WTC11 (cell line): Measurements from ENCODE around the gene NR3C1. TPM values are rescaled to one million over a fixed set of nuclear protein-coding genes. Genes with fewer than 3 reads are reported as not detected.

Experiments used
- ATAC-seq: fragments of 200-7000 bp; cut with Tn5 transposase; 2 replicates; pipeline ENCODE4 v1.10.0; 2021; ENCODE audit warnings: mild to moderate bottlenecking, moderate library complexity
- CTCF ChIA-PET: fragments of 300-600 bp; sonication (Branson Sonifier 250); formaldehyde crosslinking; loops from one replicate; lab custom pipeline; 2021; ENCODE audit warnings: antibody characterized with exemption; lab: Charles Lee
- POLR2A ChIA-PET: fragments of 350-600 bp; sonication (Branson Sonifier 250); formaldehyde crosslinking; loops from one replicate; lab custom pipeline; 2021; ENCODE audit warnings: antibody characterized with exemption; lab: Charles Lee
- DNase-seq: peaks from one replicate; pipeline ENCODE4 v3.0.0; 2021; ENCODE audit warnings: low spot score
- H3K27ac Mint-ChIP-seq: 2 replicates; pipeline ENCODE4 v1.8.0; 2021; ENCODE audit warnings: mixed read lengths
- H3K27me3 Mint-ChIP-seq: 2 replicates; pipeline ENCODE4 v1.8.0; 2021; ENCODE audit warnings: low read depth, mild to moderate bottlenecking, moderate library complexity, mixed read lengths
- H3K36me3 Mint-ChIP-seq: 2 replicates; pipeline ENCODE4 v1.8.0; 2021; ENCODE audit warnings: mixed read lengths
- H3K4me1 Mint-ChIP-seq: 2 replicates; pipeline ENCODE4 v1.8.0; 2022; ENCODE audit warnings: mixed read lengths
- H3K4me3 Mint-ChIP-seq: 2 replicates; pipeline ENCODE4 v1.8.0; 2021; ENCODE audit warnings: mild to moderate bottlenecking, moderate library complexity, mixed read lengths
- H3K9me3 Mint-ChIP-seq: 2 replicates; pipeline ENCODE4 v1.8.0; 2021; ENCODE audit warnings: mixed read lengths
- CREB1 ChIP-seq: sonication (generic); formaldehyde crosslinking; IDR thresholded peaks from 2 replicates; pipeline ENCODE4 v1.8.0; 2023; ENCODE audit warnings: mild to moderate bottlenecking, missing genetic modification reagents
- E2F5 ChIP-seq: sonication (generic); formaldehyde crosslinking; IDR thresholded peaks from 2 replicates; pipeline ENCODE4 v1.8.1; 2022; ENCODE audit warnings: mild to moderate bottlenecking, moderate library complexity, missing genetic modification reagents
- ELF4 ChIP-seq: sonication (generic); formaldehyde crosslinking; IDR thresholded peaks from 2 replicates; pipeline ENCODE4 v1.8.1; 2022; ENCODE audit warnings: low read depth, mild to moderate bottlenecking, moderate library complexity, missing genetic modification reagents
- ERG ChIP-seq: fragments of 250-450 bp; sonication (Bioruptor Pico); IDR thresholded peaks from 2 replicates; pipeline ENCODE4 v1.8.0; 2021; ENCODE audit warnings: mild to moderate bottlenecking
- ETV6 ChIP-seq: sonication (generic); formaldehyde crosslinking; IDR thresholded peaks from 2 replicates; pipeline ENCODE4 v1.8.1; 2022; ENCODE audit warnings: mild to moderate bottlenecking, missing genetic modification reagents
- FOXJ3 ChIP-seq: sonication (generic); formaldehyde crosslinking; IDR thresholded peaks from 2 replicates; pipeline ENCODE4 v1.9.0; 2021; ENCODE audit warnings: missing genetic modification reagents, mild to moderate bottlenecking, borderline replicate concordance
- FOXP4 ChIP-seq: sonication (generic); formaldehyde crosslinking; IDR thresholded peaks from 2 replicates; pipeline ENCODE4 v1.8.0; 2022; ENCODE audit warnings: mild to moderate bottlenecking, missing genetic modification reagents
- IRF1 ChIP-seq: sonication (generic); formaldehyde crosslinking; IDR thresholded peaks from 2 replicates; pipeline ENCODE4 v1.8.0; 2023; ENCODE audit warnings: missing genetic modification reagents
- JAZF1 ChIP-seq: fragments of 250-450 bp; sonication (Bioruptor Pico); IDR thresholded peaks from 2 replicates; pipeline ENCODE4 v1.9.0; 2021; ENCODE audit warnings: moderate library complexity, mild to moderate bottlenecking, inconsistent platforms
- RORB ChIP-seq: fragments of 250-450 bp; sonication (Bioruptor Pico); IDR thresholded peaks from 2 replicates; pipeline ENCODE4 v1.9.0; 2021; ENCODE audit warnings: mild to moderate bottlenecking
- TEAD1 ChIP-seq: sonication (generic); formaldehyde crosslinking; IDR thresholded peaks from 2 replicates; pipeline ENCODE4 v1.8.0; 2022; ENCODE audit warnings: mild to moderate bottlenecking, missing genetic modification reagents
- TP53 ChIP-seq: sonication (generic); formaldehyde crosslinking; IDR thresholded peaks from 2 replicates; pipeline ENCODE4 v1.8.1; 2023; ENCODE audit warnings: mild to moderate bottlenecking, missing genetic modification reagents
- ZBTB21 ChIP-seq: sonication (generic); formaldehyde crosslinking; IDR thresholded peaks from 2 replicates; pipeline ENCODE4 v1.8.1; 2023; ENCODE audit warnings: mild to moderate bottlenecking, missing genetic modification reagents, borderline replicate concordance
- ZNF219 ChIP-seq: sonication (generic); formaldehyde crosslinking; IDR thresholded peaks from 2 replicates; pipeline ENCODE4 v1.8.0; 2023; ENCODE audit warnings: missing genetic modification reagents, mild to moderate bottlenecking, borderline replicate concordance
- ZNF512 ChIP-seq: sonication (generic); formaldehyde crosslinking; IDR thresholded peaks from 2 replicates; pipeline ENCODE4 v1.8.1; 2022; ENCODE audit warnings: missing genetic modification reagents, borderline replicate concordance
- ZNF671 ChIP-seq: fragments of 250-450 bp; sonication (Bioruptor Pico); IDR thresholded peaks from 2 replicates; pipeline ENCODE4 v1.8.0; 2021; ENCODE audit warnings: mild to moderate bottlenecking
- total RNA-seq: library from RNA; stranded (reverse); gene quantifications from 3 replicates; pipeline ENCODE4 v1.2.3, GENCODE V29; 2021
- TF ChIP-seq, protein P1 (sequence below): sonication (generic); formaldehyde crosslinking; IDR thresholded peaks from 2 replicates; pipeline ENCODE4 v1.8.1; 2023; ENCODE audit warnings: mild to moderate bottlenecking, missing genetic modification reagents, moderate library complexity
- TF ChIP-seq, protein P2 (sequence below): fragments of 250-450 bp; sonication (Bioruptor Pico); IDR thresholded peaks from 2 replicates; pipeline ENCODE4 v1.9.0; 2021; ENCODE audit warnings: mild to moderate bottlenecking
- TF ChIP-seq, protein P3 (sequence below): fragments of 250-450 bp; sonication (Bioruptor Pico); IDR thresholded peaks from 2 replicates; pipeline ENCODE4 v2.1.2; 2022; ENCODE audit warnings: mild to moderate bottlenecking, moderate library complexity

Gene NR3C1
- total RNA-seq, 1 experiment from 2014 or later: 15.0 TPM

- H3K4me3 Mint-ChIP-seq: no peak overlapping the region
- no peak for DNase-seq
- TF ChIP-seq FOXP4 (CRISPR knock-in tag) (no peak), TP53 (CRISPR knock-in tag) (no peak), ELF4 (CRISPR knock-in tag) (no peak), ZNF219 (CRISPR knock-in tag) (no peak), E2F5 (CRISPR knock-in tag) (no peak), JAZF1 (CRISPR knock-in tag) (no peak), ETV6 (CRISPR knock-in tag) (no peak), TEAD1 (no peak), ZBTB21 (CRISPR knock-in tag) (no peak), ZNF512 (no peak), CREB1 (no peak), RORB (CRISPR knock-in tag) (no peak), ERG (CRISPR knock-in tag) (no peak), ZNF671 (CRISPR knock-in tag) (no peak), IRF1 (CRISPR knock-in tag) (no peak), FOXJ3 (CRISPR knock-in tag) (no peak)
- TF ChIP-seq, protein P1, sequence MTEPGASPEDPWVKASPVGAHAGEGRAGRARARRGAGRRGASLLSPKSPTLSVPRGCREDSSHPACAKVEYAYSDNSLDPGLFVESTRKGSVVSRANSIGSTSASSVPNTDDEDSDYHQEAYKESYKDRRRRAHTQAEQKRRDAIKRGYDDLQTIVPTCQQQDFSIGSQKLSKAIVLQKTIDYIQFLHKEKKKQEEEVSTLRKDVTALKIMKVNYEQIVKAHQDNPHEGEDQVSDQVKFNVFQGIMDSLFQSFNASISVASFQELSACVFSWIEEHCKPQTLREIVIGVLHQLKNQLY: no peak
- TF ChIP-seq, protein P2, sequence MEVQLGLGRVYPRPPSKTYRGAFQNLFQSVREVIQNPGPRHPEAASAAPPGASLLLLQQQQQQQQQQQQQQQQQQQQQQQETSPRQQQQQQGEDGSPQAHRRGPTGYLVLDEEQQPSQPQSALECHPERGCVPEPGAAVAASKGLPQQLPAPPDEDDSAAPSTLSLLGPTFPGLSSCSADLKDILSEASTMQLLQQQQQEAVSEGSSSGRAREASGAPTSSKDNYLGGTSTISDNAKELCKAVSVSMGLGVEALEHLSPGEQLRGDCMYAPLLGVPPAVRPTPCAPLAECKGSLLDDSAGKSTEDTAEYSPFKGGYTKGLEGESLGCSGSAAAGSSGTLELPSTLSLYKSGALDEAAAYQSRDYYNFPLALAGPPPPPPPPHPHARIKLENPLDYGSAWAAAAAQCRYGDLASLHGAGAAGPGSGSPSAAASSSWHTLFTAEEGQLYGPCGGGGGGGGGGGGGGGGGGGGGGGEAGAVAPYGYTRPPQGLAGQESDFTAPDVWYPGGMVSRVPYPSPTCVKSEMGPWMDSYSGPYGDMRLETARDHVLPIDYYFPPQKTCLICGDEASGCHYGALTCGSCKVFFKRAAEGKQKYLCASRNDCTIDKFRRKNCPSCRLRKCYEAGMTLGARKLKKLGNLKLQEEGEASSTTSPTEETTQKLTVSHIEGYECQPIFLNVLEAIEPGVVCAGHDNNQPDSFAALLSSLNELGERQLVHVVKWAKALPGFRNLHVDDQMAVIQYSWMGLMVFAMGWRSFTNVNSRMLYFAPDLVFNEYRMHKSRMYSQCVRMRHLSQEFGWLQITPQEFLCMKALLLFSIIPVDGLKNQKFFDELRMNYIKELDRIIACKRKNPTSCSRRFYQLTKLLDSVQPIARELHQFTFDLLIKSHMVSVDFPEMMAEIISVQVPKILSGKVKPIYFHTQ: no peak
- TF ChIP-seq, protein P3, sequence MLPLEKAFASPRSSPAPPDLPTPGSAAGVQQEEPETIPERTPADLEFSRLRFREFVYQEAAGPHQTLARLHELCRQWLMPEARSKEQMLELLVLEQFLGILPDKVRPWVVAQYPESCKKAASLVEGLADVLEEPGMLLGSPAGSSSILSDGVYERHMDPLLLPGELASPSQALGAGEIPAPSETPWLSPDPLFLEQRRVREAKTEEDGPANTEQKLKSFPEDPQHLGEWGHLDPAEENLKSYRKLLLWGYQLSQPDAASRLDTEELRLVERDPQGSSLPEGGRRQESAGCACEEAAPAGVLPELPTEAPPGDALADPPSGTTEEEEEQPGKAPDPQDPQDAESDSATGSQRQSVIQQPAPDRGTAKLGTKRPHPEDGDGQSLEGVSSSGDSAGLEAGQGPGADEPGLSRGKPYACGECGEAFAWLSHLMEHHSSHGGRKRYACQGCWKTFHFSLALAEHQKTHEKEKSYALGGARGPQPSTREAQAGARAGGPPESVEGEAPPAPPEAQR (CRISPR knock-in tag): no peak
- CTCF ChIA-PET: no interaction called here
- no peak overlapping the region for H3K27ac Mint-ChIP-seq
- peak; percentile 68 for ATAC-seq
- H3K9me3 Mint-ChIP-seq: no peaks in the 10 kb centered on the region
- POLR2A ChIA-PET: no interaction called here
- H3K4me1 Mint-ChIP-seq: peaks cover 10% of the 10 kb centered on the region
- H3K36me3 Mint-ChIP-seq: no peaks in the 10 kb centered on the region
- no peaks in the 10 kb centered on the region; the same call in 1 of the 2 replicates for H3K27me3 Mint-ChIP-seq
Observed at GRCh38 chr5:143229896-143230675, 173.4 kb downstream of the NR3C1 start.
